OCI-LY1 (cell line): Measurements from ENCODE around the gene LAMA5.

Experiments
- H2AFZ ChIP-seq: fragments of 200-600 bp; sonication (generic), shearing (Covaris generic); 2 replicates; pipeline ENCODE4 v1.6.0; 2014; ENCODE audit warnings: antibody characterized with exemption, mild to moderate bottlenecking, low read length
- H3F3A ChIP-seq: fragments of 200-600 bp; sonication (generic), shearing (Covaris generic); 2 replicates; pipeline ENCODE4 v1.6.0; 2014; ENCODE audit warnings: mild to moderate bottlenecking, antibody characterized with exemption, low read length, moderate library complexity; ENCODE audit not compliant: insufficient read depth
- H3K27ac ChIP-seq: fragments of 200-600 bp; sonication (generic); 2 replicates; pipeline ENCODE4 v1.5.1; 2014; ENCODE audit warnings: low read length, mixed run types, mild to moderate bottlenecking, low read depth; ENCODE audit not compliant: poor library complexity, severe bottlenecking
- H3K27me3 ChIP-seq: fragments of 200-600 bp; sonication (generic); 2 replicates; pipeline ENCODE4 v1.6.0; 2014; ENCODE audit warnings: antibody characterized with exemption, mild to moderate bottlenecking, low read length, moderate library complexity; ENCODE audit not compliant: insufficient read depth
- H3K36me3 ChIP-seq: fragments of 200-600 bp; sonication (generic); 2 replicates; pipeline ENCODE4 v1.6.1; 2014; ENCODE audit warnings: mild to moderate bottlenecking, antibody characterized with exemption, low read length, moderate library complexity, mixed read lengths; ENCODE audit not compliant: insufficient read depth
- H3K4me1 ChIP-seq: fragments of 200-600 bp; sonication (generic); 2 replicates; pipeline ENCODE4 v1.5.1; 2014; ENCODE audit warnings: mild to moderate bottlenecking, low read length, moderate library complexity; ENCODE audit not compliant: insufficient read depth, severe bottlenecking
- H3K4me2 ChIP-seq: fragments of 200-600 bp; sonication (generic), shearing (Covaris generic); 2 replicates; pipeline ENCODE4 v1.6.1; 2014; ENCODE audit warnings: low read length
- H3K4me3 ChIP-seq: fragments of 200-600 bp; sonication (generic); 2 replicates; pipeline ENCODE4 v1.5.1; 2014; ENCODE audit warnings: low read length, low read depth, mild to moderate bottlenecking, mixed read lengths; ENCODE audit not compliant: poor library complexity, severe bottlenecking
- H3K79me2 ChIP-seq: fragments of 200-600 bp; shearing (Covaris generic); 2 replicates; pipeline ENCODE4 v1.6.1; 2016; ENCODE audit warnings: mixed run types, low read length, mixed read lengths; ENCODE audit not compliant: insufficient read depth
- H3K9ac ChIP-seq: fragments of 200-600 bp; sonication (generic), shearing (Covaris generic); 2 replicates; pipeline ENCODE4 v1.6.1; 2014; ENCODE audit warnings: mild to moderate bottlenecking, low read length, mixed read lengths
- H3K9me2 ChIP-seq: fragments of 200-600 bp; sonication (generic), shearing (Covaris generic); 2 replicates; pipeline ENCODE4 v1.6.1; 2014; ENCODE audit warnings: low read depth, mild to moderate bottlenecking, low read length, mixed read lengths
- H3K9me3 ChIP-seq: fragments of 200-600 bp; shearing (Covaris generic); 2 replicates; pipeline ENCODE4 v1.6.1; 2014; ENCODE audit warnings: low read length, mixed read lengths
- H4K20me1 ChIP-seq: fragments of 200-600 bp; sonication (generic), shearing (Covaris generic); 2 replicates; pipeline ENCODE4 v1.6.0; 2016; ENCODE audit warnings: mild to moderate bottlenecking, low read length; ENCODE audit not compliant: insufficient read depth
- EZH2 ChIP-seq: fragments of 200-600 bp; sonication (generic), shearing (Covaris generic); IDR thresholded peaks from 2 replicates; pipeline ENCODE4 v1.8.0; 2017; ENCODE audit warnings: borderline replicate concordance, mixed run types, mild to moderate bottlenecking, antibody characterized with exemption, low read length, moderate library complexity, mixed read lengths
- TF ChIP-seq, protein P1 (sequence below): fragments of 200-600 bp; sonication (generic), shearing (Covaris generic); IDR thresholded peaks from 2 replicates; pipeline ENCODE4 v1.5.1; 2017; ENCODE audit warnings: mild to moderate bottlenecking, antibody characterized with exemption, low read length, moderate library complexity, mixed read lengths

Gene LAMA5

DNA sequence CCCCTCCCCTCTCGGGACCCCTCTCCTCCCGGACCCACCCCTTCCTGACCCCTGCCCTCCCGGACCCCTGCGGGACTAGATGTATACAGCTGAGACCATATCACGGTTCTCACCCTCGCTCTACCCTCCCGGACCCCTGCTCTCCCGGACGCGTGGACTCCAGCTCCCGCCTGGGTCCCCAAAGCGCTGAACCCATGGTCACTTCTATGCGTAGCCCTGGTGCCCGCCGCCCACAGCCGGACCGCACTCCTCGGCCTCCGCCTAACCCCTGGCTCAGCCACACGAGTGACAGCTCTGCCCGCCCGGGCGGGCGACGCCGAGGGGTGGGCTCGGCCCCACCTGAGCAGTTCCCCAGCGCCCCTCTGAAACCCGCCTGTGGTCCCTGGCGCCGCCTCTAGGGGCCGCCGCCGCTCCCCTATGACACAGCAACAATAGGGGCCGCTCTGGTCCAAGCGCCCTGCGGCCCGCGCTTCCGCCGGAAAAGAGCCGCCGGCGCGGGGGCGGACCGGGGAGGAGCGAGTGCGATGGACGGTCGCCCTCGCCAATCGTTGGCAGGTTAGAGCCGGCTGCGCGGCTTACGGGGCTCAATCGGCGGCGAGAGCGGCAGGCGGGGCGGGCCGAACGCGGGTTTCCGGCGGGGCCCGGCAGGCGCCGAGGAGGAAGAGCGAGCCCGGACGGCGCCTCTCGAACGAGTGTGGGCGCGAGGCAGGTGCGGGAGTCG is 64.6 kb downstream of the LAMA5 start, which contains the start of gene ADRM1:
Gene ADRM1 (plus strand): TSS at position 657 of the 721 bp plus-strand sequence. CDS start 572 bp downstream, outside the sequence.
- TF ChIP-seq, protein P1, sequence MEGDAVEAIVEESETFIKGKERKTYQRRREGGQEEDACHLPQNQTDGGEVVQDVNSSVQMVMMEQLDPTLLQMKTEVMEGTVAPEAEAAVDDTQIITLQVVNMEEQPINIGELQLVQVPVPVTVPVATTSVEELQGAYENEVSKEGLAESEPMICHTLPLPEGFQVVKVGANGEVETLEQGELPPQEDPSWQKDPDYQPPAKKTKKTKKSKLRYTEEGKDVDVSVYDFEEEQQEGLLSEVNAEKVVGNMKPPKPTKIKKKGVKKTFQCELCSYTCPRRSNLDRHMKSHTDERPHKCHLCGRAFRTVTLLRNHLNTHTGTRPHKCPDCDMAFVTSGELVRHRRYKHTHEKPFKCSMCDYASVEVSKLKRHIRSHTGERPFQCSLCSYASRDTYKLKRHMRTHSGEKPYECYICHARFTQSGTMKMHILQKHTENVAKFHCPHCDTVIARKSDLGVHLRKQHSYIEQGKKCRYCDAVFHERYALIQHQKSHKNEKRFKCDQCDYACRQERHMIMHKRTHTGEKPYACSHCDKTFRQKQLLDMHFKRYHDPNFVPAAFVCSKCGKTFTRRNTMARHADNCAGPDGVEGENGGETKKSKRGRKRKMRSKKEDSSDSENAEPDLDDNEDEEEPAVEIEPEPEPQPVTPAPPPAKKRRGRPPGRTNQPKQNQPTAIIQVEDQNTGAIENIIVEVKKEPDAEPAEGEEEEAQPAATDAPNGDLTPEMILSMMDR = peak; percentile 90
- TF ChIP-seq EZH2 = no peak
- Histone ChIP-seq H3K36me3 (peaks cover 42% of the 10 kb centered on the region), H3K4me3 (peak within 1 kb of the TSS; percentile 93), H2AFZ (no peak within 1 kb of the TSS), H3K79me2 (peaks cover 24% of the 10 kb centered on the region), H3K4me1 (peaks cover 47% of the 10 kb centered on the region), H3K9me2 (no peaks in the 10 kb centered on the region), H3K27me3 (no peaks in the 10 kb centered on the region), H3F3A (no peaks in the 10 kb centered on the region), H4K20me1 (no peaks in the 10 kb centered on the region), H3K27ac (peak within 1 kb of the TSS; percentile 92), H3K4me2 (peak within 1 kb of the TSS; percentile 99), H3K9ac (peak within 1 kb of the TSS; percentile 87), H3K9me3 (no peaks in the 10 kb centered on the region)

DNA sequence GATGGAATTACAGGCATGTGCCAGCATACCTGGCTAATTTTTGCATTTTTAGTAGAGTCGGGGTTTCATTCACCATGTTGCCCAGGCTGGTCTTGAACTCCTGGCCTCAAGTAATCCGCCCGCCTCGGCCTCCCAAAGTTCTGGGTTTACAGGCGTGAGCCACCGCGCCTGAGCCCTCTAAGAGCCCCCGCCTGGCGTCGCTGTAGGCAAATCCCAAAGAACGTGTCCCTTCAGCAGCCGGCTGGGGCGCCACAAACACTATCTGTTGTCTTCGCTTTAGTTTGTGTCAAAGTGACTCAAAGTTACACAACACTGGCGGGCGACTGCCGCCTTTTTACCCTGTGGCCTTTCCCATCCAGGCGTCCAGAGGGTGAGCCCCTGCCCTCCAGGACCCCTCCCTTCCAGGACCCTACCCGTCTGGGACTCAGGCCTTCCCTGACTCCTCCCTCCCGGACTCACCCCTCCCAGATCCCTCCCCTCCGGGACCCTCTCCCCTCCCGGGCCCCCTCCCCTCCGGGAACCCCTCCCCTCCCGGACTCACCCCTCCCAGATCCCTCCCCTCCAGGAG is 65.3 kb downstream of the LAMA5 start:
- H3K9me3 ChIP-seq = no peaks in the 10 kb centered on the region
- peak overlapping the region; percentile 84 for H3K9ac ChIP-seq
- H3K27me3 ChIP-seq = no peaks in the 10 kb centered on the region
- no peaks in the 10 kb centered on the region for H4K20me1 ChIP-seq
- peak overlapping the region; percentile 93 for H3K4me3 ChIP-seq
- TF ChIP-seq EZH2 = no peak
- TF ChIP-seq, protein P1 = peak; percentile 64
- peaks cover 47% of the 10 kb centered on the region for H3K4me1 ChIP-seq
- peaks cover 24% of the 10 kb centered on the region for H3K79me2 ChIP-seq
- H3K36me3 ChIP-seq = peaks cover 35% of the 10 kb centered on the region
- no peak overlapping the region for H2AFZ ChIP-seq
- H3K4me2 ChIP-seq = peak overlapping the region; percentile 87
- peak overlapping the region; percentile 92 for H3K27ac ChIP-seq
- no peaks in the 10 kb centered on the region for H3K9me2 ChIP-seq
- no peaks in the 10 kb centered on the region for H3F3A ChIP-seq

DNA sequence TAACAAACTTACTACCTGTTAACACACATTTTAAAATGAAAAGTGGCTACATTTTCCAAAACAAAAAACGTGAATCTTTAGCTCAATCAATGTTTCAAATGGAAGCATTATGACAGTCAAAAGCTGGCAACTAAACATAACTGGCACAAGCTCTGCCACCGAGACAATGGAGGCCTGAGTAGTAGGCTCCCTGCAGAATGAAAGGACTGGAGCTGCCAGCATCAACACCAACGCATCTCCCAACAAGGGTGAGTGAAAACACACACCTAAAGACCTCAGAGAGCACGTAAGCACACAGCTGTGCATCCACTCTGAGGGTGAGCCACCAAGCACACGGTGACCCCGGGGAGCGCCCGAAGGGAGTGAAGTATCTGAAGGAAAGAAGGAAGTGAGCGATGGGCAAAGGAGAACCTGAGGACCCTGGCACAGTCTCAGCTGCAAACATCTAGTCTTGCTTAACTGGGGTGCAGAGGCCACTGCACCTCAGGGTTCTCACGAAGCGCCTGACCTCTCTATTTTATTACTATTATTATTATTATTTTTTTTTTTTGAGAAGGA is 65.9 kb downstream of the LAMA5 start:
- no peak overlapping the region for H3K9ac ChIP-seq
- peak overlapping the region; percentile 92 for H3K27ac ChIP-seq
- TF ChIP-seq EZH2 = no peak
- TF ChIP-seq, protein P1 = no peak
- peaks cover 47% of the 10 kb centered on the region for H3K4me1 ChIP-seq
- no peaks in the 10 kb centered on the region for H3K9me3 ChIP-seq
- no peaks in the 10 kb centered on the region for H3K9me2 ChIP-seq
- no peak overlapping the region for H3K4me2 ChIP-seq
- H3K27me3 ChIP-seq = no peaks in the 10 kb centered on the region
- H3K36me3 ChIP-seq = peaks cover 29% of the 10 kb centered on the region
- peaks cover 24% of the 10 kb centered on the region for H3K79me2 ChIP-seq
- H2AFZ ChIP-seq = no peak overlapping the region
- no peaks in the 10 kb centered on the region for H3F3A ChIP-seq
- no peaks in the 10 kb centered on the region for H4K20me1 ChIP-seq
- H3K4me3 ChIP-seq = no peak overlapping the region
